ENCODE results near the gene ANKRD29. TPM values are rescaled to one million over a fixed set of nuclear protein-coding genes. Genes with fewer than 3 reads are reported as not detected.

ANKRD29 gene
- total and polyA plus RNA-seq, 10 of the 15 experiments (the other 5 are each of a cell fraction or from before 2014, with no cell fraction given): 0.53 to 9.2 (median 1.6) TPM

- Histone ChIP-seq H3K27ac (ENCODE audit: control insufficient read depth, insufficient read depth) (no peak overlapping the region), H3K36me3 (ENCODE audit: control insufficient read depth in 2 of 2, insufficient read depth in 2 of 2, low read length in 1 of 2) (peaks cover 0 to 7% of the 10 kb centered on the region in 2 experiments; a peak in 1 of 4 replicates), H3K4me1 (ENCODE audit: control insufficient read depth, insufficient read depth, low read length) (peaks cover 16% of the 10 kb centered on the region), H3K4me2 (ENCODE audit: control insufficient read depth, insufficient read depth) (0 out of 2 replicates have a peak overlapping the region, but pooled peaks have one; percentile 7), H3K9me3 (replicated peaks; ENCODE audit: control insufficient read depth, insufficient read depth, low read length) (no peaks in the 10 kb centered on the region), H3K79me2 (ENCODE audit: control insufficient read depth, insufficient read depth, low read length) (peaks cover 43% of the 10 kb centered on the region), H3K4me3 (no peak overlapping the region), H3K27me3 (replicated peaks in 1 of 2; ENCODE audit: control insufficient read depth in 2 of 2, insufficient read depth in 2 of 2, low read length in 1 of 2) (no peaks in the 10 kb centered on the region), H3K9ac (ENCODE audit: control insufficient read depth, insufficient read depth, low read length) (no peak overlapping the region), H4K20me1 (ENCODE audit: control insufficient read depth, insufficient read depth) (no peaks in the 10 kb centered on the region), H2AFZ (ENCODE audit: control insufficient read depth, low read depth, low read length) (no peak overlapping the region)
- ATAC-seq (no peak), DNase-seq (ENCODE audit: low read depth, low spot score) (no peak), FAIRE-seq (no peak)
- WGBS (ENCODE audit: insufficient coverage, insufficient replicate concordance, low lambda C conversion rate, missing lambda C conversion rate): 91% methylated on average over 6 of the region's 6 CpGs
- ChIA-PET SMC1A (ENCODE audit: uncharacterized antibody, unreplicated experiment) (interaction anchor here (0.8 to 2.8 kb wide), 9 partner anchors 9 to 422 kb away, joined by 3 to 12 read pairs (median 6); no protein-coding TSS in a partner anchor), RAD21 (ENCODE audit: unreplicated experiment) (interaction anchor here (1.1 to 1.8 kb wide), 5 partner anchors 9 to 386 kb away, joined by 3 to 6 read pairs (median 3); no protein-coding TSS in a partner anchor), POLR2A (interaction anchor here (0.6 to 0.8 kb wide), 2 partner anchors 10 to 92 kb away, joined by 3 read pairs; no protein-coding TSS in a partner anchor), CTCF (interaction anchor here (0.6 to 4.2 kb wide), 12 partner anchors 10 to 122 kb away, joined by 3 to 27 read pairs (median 4); no protein-coding TSS in a partner anchor)
- intact Hi-C loops (cut with micrococcal nuclease; ENCODE audit: unreplicated experiment) (loop anchor here (5.0 kb wide), 1 partner anchor 39 kb away; no protein-coding TSS in a partner anchor), in situ Hi-C loops (cut with MboI) (loop anchor here (5.0 kb wide), 1 partner anchor 64 kb away; no protein-coding TSS in a partner anchor)
- BruUV-seq (replicated peaks): no TSS peak
- TF ChIP-seq NKRF (conservative IDR thresholded peaks at IDR 0.05) (no peak), BCLAF1 (IDR thresholded peaks at IDR 0.05) (no peak), USF2 (IDR thresholded peaks at IDR 0.05; ENCODE audit: borderline replicate concordance, low read depth, low read length) (no peak), MEF2A (IDR thresholded peaks at IDR 0.05; ENCODE audit: insufficient read depth, low read depth, low read length) (no peak), ZNF24 (IDR thresholded peaks at IDR 0.05) (no peak), PKNOX1 (IDR thresholded peaks at IDR 0.05) (no peak), SREBF2 (IDR thresholded peaks at IDR 0.05; ENCODE audit: low read length) (no peak), REST (IDR thresholded peaks at IDR 0.05; ENCODE audit: low read depth, low read length) (no peak)
Measured at GRCh38 chr18:23580677-23581367, 81.9 kb downstream of the ANKRD29 start.
